Activated naive CD4-positive, alpha-beta T cell treated with anti-CD3 and anti-CD28 coated beads, Interleukin-2, amount 50 U/mL, for 24 hours (primary cell): ENCODE results near the gene NLRC5.
A peak's percentile ranks its signal among the peaks of the same experiment; 100 is the strongest.

Experiments used
- H3K27ac Mint-ChIP-seq: one replicate; pipeline ENCODE4 v1.8.0; 2021; ENCODE audit warnings: mild to moderate bottlenecking, mixed read lengths
- H3K27me3 Mint-ChIP-seq: one replicate; pipeline ENCODE4 v1.8.0; 2021; ENCODE audit warnings: mixed read lengths
- H3K36me3 Mint-ChIP-seq: one replicate; pipeline ENCODE4 v1.8.0; 2021; ENCODE audit warnings: mixed read lengths
- H3K4me1 Mint-ChIP-seq: one replicate; pipeline ENCODE4 v1.8.0; 2021; ENCODE audit warnings: mixed read lengths
- H3K4me3 Mint-ChIP-seq: one replicate; pipeline ENCODE4 v1.8.0; 2021; ENCODE audit warnings: mild to moderate bottlenecking, mixed read lengths
- H3K9me3 Mint-ChIP-seq: one replicate; pipeline ENCODE4 v1.8.0; 2021; ENCODE audit warnings: mixed read lengths

The NLRC5 gene

DNA sequence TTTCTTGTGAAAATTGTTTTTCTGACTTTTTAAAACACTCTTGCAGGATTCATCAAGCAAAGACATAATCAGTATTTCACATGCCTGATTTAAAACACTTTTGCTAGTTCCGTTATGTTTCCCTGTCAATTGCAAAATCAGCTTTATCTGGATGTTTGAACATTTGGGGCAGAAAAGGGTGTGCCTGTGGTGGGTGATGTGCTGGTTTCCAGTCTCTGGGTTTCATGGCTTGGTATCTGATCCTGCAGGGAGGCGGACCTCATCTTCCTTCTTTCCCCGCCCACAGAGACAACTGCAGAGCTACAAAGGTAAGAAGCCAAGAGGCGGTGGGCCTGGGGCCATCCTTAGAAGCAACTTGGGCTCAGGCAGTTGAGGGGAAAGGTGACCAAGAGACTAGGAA lies 41.8 kb downstream of the NLRC5 start:
- Mint-ChIP-seq H3K36me3 (peaks cover 32% of the 10 kb centered on the region), H3K4me3 (no peak overlapping the region), H3K4me1 (peaks cover 59% of the 10 kb centered on the region), H3K9me3 (no peaks in the 10 kb centered on the region), H3K27me3 (no peaks in the 10 kb centered on the region), H3K27ac (peak overlapping the region; percentile 74)

DNA sequence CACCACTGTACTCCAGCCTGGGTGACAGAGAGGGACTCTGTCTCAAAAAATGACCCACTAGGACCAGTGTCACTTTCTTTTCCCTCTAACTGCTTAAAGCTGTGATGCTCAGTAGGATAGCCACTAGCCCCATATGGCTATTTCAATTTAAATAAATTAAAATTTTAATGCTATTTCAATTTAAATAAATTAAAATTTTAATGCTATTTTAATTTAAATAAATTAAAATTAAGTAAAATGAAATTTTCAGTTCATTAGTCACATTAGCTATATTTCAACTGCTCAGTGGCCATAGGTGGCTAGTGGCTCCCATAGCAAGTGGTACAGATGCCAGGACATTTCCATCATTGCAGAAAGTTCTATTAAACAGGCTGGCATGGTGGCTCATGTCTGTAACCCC lies 43.0 kb downstream of the NLRC5 start:
- no peaks in the 10 kb centered on the region for H3K9me3 Mint-ChIP-seq
- H3K27me3 Mint-ChIP-seq, result no peaks in the 10 kb centered on the region
- H3K36me3 Mint-ChIP-seq, result peaks cover 31% of the 10 kb centered on the region
- H3K27ac Mint-ChIP-seq, result no peak overlapping the region
- H3K4me3 Mint-ChIP-seq, result no peak overlapping the region
- H3K4me1 Mint-ChIP-seq, result peaks cover 59% of the 10 kb centered on the region

DNA sequence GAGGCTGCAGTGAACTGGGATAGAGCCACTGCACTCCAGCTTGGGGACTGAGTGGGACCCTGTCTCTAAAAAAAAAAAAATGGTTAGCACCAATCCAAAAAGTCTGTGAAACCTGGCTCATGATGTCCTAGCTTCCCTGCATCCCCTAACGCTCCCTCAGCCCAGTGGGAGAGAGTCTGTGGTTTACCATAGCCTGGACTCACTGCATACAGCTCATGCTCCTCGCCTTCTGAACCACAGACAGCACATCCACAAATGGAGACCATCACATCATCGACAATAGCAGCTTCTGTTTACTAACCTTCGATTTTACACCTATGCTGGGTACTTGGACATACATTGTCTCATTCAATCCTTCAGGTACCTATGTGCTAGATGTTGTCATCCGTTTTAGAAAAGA lies 43.6 kb downstream of the NLRC5 start:
- no peaks in the 10 kb centered on the region for H3K9me3 Mint-ChIP-seq
- H3K27me3 Mint-ChIP-seq, result no peaks in the 10 kb centered on the region
- H3K27ac Mint-ChIP-seq, result peak overlapping the region; percentile 83
- H3K36me3 Mint-ChIP-seq, result peaks cover 30% of the 10 kb centered on the region
- H3K4me3 Mint-ChIP-seq, result no peak overlapping the region
- H3K4me1 Mint-ChIP-seq, result peaks cover 59% of the 10 kb centered on the region

DNA sequence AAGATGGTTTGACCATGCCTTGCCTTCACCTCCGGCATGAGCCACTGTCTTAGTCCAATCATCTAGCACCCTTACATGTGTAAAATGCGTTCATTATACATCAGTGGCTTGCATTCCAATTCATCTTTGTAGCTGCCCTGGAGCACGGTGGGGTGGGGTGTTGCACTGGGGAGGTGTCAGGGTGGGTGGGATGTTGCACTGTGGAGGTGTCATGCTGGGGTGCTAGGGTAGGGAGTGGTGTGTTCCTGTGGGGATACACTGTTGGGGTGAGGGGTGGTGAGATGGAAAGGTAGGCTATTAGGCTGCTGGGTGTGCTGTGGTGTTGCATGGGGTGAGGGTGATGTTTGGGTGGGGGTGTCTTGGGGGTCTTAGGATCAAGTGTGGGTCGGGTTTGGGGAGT lies 47.0 kb downstream of the NLRC5 start:
- H3K4me3 Mint-ChIP-seq, result no peak overlapping the region
- H3K9me3 Mint-ChIP-seq, result no peaks in the 10 kb centered on the region
- H3K27ac Mint-ChIP-seq, result peak overlapping the region; percentile 89
- no peaks in the 10 kb centered on the region for H3K27me3 Mint-ChIP-seq
- H3K36me3 Mint-ChIP-seq, result peaks cover 35% of the 10 kb centered on the region
- H3K4me1 Mint-ChIP-seq, result peaks cover 77% of the 10 kb centered on the region

DNA sequence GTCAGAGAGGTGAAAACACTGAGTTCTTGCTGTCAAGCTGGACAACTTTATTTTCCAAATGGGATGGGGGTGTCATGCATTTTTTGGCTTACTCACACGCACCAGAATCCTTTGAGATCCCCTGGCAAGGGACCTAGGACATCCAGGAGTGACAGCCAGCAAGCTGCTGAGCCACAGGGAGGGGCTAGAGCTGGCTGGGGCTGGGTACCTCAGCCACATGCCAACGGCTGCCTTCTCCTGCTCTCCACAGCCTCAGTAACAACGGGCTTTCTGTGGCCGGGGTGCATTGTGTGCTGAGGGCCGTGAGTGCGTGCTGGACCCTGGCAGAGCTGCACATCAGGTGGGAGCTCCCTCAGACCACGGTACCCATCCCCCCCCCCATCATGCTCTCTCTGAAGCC lies 47.6 kb downstream of the NLRC5 start:
- peak overlapping the region; percentile 89 for H3K27ac Mint-ChIP-seq
- H3K4me3 Mint-ChIP-seq, result no peak overlapping the region
- H3K9me3 Mint-ChIP-seq, result no peaks in the 10 kb centered on the region
- H3K4me1 Mint-ChIP-seq, result peaks cover 77% of the 10 kb centered on the region
- H3K27me3 Mint-ChIP-seq, result no peaks in the 10 kb centered on the region
- H3K36me3 Mint-ChIP-seq, result peaks cover 31% of the 10 kb centered on the region

DNA sequence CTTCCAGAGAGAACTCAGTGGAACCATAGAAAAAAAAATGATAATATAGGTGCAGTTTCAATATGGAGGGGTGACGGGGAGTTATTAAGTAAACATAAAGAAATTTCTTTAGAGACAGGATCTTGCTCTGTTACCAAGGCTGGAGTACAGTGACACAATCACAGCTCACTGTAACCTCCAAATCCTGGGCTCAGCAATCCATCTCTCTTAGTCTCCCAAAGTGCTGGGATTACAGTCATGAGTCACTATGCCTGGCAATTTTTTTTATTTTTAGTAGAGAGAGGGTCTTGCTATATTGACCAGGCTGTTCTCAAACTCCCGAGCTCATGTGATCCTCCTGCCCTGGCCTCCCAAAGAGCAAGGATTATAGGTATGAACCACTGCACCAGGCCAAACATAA lies 48.8 kb downstream of the NLRC5 start:
- no peaks in the 10 kb centered on the region for H3K9me3 Mint-ChIP-seq
- peak overlapping the region; percentile 89 for H3K27ac Mint-ChIP-seq
- H3K4me1 Mint-ChIP-seq, result peaks cover 83% of the 10 kb centered on the region
- peaks cover 29% of the 10 kb centered on the region for H3K36me3 Mint-ChIP-seq
- no peaks in the 10 kb centered on the region for H3K27me3 Mint-ChIP-seq
- H3K4me3 Mint-ChIP-seq, result peak overlapping the region; percentile 26

DNA sequence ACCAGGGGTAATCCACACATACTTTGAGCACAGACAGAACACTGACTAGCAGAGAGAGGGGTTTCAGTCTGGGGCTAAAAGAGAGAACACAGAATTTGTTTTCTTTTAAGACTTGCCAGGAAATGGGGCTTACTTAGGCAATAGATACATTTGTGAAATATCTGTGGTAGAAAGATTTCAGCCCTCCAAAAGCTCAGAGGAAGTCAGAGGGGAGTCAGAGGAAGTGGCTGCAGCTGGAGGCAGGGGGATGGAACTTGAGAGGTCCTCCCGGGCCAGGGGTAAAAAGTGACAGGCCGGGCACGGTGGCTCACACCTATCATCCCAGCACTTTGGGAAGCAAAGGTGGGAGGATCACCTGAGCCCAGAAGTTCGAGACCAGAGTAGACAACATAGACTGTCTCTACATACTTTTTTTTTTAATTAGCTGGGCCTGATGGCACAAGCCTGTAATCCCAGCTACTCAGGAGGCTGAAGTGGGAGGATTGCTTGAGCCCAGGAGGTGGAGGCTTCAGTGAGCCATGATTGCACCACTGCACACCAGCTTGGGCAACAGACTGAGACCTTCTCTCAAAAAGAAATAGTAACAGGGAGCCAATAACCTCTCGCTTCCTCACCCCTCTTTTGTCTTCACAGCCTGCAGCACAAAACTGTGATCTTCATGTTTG lies 49.9 kb downstream of the NLRC5 start:
- H3K4me3 Mint-ChIP-seq, result peak overlapping the region; percentile 70
- H3K9me3 Mint-ChIP-seq, result no peaks in the 10 kb centered on the region
- peaks cover 88% of the 10 kb centered on the region for H3K4me1 Mint-ChIP-seq
- no peaks in the 10 kb centered on the region for H3K27me3 Mint-ChIP-seq
- H3K27ac Mint-ChIP-seq, result peak overlapping the region; percentile 97
- H3K36me3 Mint-ChIP-seq, result peaks cover 29% of the 10 kb centered on the region

DNA sequence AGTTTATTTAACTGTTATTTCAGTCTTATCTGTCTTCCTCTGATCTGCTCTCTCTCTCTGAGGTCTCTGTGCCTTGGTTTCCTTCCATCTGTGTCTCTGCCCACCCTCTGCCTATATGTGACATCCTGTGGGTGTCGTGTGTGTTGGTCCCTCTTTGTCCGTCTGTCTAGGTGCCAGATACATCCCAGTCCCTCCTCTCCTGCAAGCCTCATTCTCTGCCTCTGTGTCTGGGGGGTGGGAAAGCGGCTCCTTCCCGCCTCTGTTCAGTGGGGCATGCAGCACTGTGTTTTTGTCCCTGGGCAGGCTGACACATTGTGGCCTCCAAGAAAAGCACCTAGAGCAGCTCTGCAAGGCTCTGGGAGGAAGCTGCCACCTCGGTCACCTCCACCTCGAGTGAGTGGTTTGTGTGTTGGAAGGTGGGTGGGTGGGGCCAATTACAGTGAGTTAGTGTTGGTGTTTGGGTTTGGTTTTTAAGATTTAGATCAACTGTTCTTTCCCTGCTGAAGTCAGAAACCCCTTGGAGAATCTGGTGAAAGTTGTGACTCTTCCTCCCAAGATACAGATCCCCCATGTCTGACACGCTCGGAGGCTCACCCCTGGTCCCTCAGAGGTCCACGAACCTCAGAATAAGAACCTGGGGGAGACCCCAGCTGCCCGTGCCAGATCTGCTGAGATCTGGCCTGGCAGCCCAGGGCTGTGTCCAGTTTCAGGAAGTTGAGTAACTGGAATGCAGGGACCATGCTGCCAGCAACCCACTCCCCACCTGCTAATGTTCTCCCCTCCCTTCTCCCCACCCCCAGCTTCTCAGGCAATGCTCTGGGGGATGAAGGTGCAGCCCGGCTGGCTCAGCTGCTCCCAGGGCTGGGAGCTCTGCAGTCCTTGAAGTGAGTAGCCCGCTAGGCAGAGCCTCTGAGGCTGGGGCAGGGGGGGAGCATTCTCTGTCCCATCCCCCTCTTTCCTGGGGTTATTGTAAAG lies 52.1 kb downstream of the NLRC5 start:
- H3K27me3 Mint-ChIP-seq, result no peaks in the 10 kb centered on the region
- peak overlapping the region; percentile 100 for H3K27ac Mint-ChIP-seq
- no peaks in the 10 kb centered on the region for H3K9me3 Mint-ChIP-seq
- peaks cover 20% of the 10 kb centered on the region for H3K36me3 Mint-ChIP-seq
- peaks cover 81% of the 10 kb centered on the region for H3K4me1 Mint-ChIP-seq
- H3K4me3 Mint-ChIP-seq, result peak overlapping the region; percentile 86

DNA sequence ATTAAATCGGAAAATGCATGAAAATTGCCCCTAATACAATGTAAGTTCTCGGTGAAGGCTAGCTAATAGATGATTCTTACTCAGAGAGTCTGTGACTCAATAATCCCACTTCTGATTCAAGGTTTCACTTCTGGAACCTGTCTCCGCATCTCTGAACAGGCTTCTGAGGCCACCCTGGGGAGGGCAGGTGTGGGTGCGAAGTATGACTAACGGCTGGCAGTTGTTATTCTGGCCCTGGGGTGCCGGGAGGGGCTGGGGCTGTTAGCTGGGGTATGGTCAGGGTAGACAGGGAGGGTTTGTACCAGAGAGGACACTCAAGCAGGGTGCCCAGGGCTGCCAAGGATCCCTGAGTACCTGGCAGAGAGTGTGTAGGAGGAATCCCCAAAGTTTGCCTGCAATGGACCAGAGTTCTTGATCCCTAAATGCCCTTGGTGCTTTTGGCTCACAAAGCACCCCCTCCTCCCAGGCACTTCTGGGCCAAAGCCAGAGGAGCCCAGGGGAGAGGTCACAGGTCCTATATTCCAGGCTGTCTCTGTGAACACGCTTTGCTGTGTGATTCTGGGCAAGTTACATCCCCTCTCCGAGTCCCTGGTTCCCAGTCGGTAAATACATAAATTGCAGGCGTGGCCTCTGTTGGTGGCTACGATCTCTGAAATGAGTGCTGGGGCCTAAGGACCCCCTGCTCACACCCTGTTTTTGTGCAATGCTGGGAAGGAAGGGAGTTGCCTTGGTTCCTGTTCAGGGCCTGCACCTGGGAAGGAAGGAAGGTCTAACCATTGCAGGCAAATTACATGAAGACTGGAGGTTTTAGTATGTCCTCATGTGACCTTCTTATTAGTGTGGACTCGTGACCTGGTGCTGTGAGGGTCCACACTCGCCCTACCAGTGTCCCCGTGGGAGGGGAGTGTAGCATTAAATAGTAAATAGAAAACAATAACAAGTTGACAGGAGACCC lies 53.1 kb downstream of the NLRC5 start:
- peaks cover 72% of the 10 kb centered on the region for H3K4me1 Mint-ChIP-seq
- peak overlapping the region; percentile 100 for H3K27ac Mint-ChIP-seq
- H3K9me3 Mint-ChIP-seq, result no peaks in the 10 kb centered on the region
- no peaks in the 10 kb centered on the region for H3K27me3 Mint-ChIP-seq
- H3K4me3 Mint-ChIP-seq, result peak overlapping the region; percentile 86
- H3K36me3 Mint-ChIP-seq, result peaks cover 18% of the 10 kb centered on the region

DNA sequence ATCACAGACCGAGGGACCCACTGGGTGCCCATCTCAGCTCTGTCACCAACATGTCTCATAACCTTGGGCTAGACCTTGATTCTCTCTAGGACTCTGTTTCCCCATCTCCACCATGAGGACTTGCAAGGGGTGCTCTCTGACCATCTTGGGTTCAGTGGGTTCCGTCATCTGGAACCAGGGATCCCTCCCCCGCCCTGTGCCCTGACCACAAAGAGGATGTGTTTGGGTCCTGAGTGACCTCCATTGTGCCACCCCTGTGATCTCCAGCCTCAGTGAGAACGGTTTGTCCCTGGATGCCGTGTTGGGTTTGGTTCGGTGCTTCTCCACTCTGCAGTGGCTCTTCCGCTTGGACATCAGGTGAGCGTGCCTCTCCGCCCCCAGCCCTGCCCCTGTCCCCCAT lies 53.9 kb downstream of the NLRC5 start:
- H3K27me3 Mint-ChIP-seq, result no peaks in the 10 kb centered on the region
- H3K4me1 Mint-ChIP-seq, result peaks cover 69% of the 10 kb centered on the region
- peak overlapping the region; percentile 100 for H3K27ac Mint-ChIP-seq
- no peaks in the 10 kb centered on the region for H3K9me3 Mint-ChIP-seq
- H3K36me3 Mint-ChIP-seq, result peaks cover 21% of the 10 kb centered on the region
- H3K4me3 Mint-ChIP-seq, result no peak overlapping the region

DNA sequence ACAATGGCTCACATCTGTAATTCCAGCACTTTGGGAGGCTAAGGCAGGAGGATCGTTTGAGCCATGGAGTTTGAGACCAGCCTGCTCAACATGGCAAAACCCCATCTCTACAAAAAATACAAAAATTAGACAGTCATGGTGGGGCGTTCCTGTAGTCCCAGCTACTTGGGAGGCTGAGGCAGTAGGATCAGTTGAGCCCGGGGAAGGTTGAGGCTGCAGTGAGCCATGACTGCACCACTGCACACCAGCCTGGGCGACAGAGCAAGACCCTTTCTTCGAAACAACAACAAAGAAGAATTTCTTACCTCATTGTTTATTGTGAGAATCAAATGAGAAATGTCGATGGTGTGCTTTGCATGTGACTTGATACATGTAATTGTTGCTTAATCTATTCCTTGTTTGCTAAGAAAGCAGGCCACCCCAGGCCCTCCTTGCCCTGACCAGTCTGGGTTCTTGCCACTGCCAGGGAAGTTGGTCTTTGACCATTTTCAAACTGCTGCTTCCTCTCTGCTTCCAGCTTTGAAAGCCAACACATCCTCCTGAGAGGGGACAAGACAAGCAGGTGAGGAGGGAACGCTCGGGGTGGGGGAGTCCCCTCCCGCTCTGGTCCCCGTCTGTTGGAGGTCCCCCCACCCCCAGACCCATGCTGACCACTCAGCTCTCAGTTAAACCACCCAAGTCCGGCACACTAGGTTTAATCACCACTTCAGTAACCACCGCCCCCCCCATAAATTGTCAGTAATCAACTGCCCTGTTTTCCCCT lies 55.8 kb downstream of the NLRC5 start:
- Mint-ChIP-seq H3K36me3 (peaks cover 16% of the 10 kb centered on the region), H3K9me3 (no peaks in the 10 kb centered on the region), H3K27me3 (no peaks in the 10 kb centered on the region), H3K4me3 (no peak overlapping the region), H3K27ac (peak overlapping the region; percentile 100), H3K4me1 (peaks cover 55% of the 10 kb centered on the region)

DNA sequence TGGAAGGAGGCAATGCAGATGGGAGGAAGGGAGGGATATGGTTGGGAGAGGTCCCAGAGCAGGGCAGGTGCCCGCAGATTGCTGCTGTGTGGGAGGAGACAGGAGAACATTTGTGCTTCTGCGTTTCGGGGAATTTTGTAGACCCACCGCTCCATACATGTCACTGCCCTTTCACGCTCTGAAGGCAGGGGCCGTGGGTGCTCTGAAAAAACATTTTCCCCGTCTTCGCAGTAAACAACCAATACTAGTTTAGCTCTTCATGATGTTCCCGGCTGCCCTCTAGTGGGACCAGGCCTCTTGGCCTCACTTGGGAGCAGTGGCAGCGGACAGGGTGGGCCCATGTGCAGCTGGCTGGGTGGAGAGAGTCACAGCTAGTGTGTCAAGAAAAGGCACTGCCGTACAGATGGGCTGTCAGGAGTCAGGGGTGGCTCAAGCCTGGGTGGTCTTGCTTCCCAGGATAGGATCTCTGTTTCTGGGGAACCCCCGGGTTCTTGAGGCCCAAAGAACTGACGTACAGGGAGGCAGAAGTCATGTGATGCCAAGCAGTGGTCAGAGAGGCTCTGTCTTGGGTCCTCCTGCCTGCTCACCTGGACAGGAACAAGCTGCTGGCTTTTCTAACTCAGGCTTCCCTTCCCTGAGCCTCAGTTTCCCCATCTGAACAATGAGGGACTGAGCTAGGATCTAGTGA lies 56.5 kb downstream of the NLRC5 start:
- peaks cover 49% of the 10 kb centered on the region for H3K4me1 Mint-ChIP-seq
- peak overlapping the region; percentile 91 for H3K27ac Mint-ChIP-seq
- H3K9me3 Mint-ChIP-seq, result no peaks in the 10 kb centered on the region
- no peaks in the 10 kb centered on the region for H3K27me3 Mint-ChIP-seq
- no peak overlapping the region for H3K4me3 Mint-ChIP-seq
- H3K36me3 Mint-ChIP-seq, result peaks cover 14% of the 10 kb centered on the region

DNA sequence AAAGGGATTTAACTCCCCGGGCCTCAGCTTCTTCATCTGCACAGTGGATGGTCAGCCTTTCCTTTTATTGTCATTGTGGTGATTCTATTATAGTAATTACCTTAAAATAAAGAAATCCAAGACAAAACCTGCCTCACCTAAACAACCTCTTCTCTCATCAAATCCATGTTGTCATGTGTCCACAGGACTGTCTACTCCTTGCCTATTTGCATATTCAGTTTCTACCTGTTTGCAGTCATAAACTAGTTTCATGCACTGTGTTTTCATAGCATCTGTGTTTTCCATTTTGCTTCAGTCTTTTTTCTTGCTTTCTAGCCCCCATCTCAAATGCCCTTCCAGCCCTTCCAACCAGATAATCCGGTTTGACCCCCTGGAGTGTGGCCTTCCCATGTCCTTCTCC lies 58.7 kb downstream of the NLRC5 start:
- Mint-ChIP-seq H3K36me3 (peaks cover 14% of the 10 kb centered on the region), H3K4me3 (no peak overlapping the region)

DNA sequence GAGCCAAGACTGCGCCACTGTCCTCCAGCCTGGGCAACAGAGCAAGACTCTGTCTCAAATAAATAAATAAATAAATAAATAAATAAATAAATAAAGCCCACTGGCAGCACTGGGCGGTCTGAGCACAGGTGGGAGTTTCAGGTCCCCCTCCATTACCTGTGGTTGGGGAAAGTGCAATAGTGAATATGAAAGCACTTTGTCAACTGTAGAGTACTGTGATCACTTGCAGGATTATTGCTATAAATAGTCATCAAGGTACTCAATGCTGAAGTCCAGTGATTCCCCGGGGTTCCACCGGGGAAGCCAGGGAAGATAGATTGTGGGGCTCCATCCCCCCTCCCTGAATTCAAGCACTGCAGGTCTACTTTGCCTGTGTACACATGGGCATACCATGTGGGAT lies 60.3 kb downstream of the NLRC5 start:
- no peak overlapping the region for H3K4me3 Mint-ChIP-seq
- H3K27ac Mint-ChIP-seq, result peak overlapping the region; percentile 30
- no peaks in the 10 kb centered on the region for H3K9me3 Mint-ChIP-seq
- H3K4me1 Mint-ChIP-seq, result peaks cover 39% of the 10 kb centered on the region
- peaks cover 21% of the 10 kb centered on the region for H3K36me3 Mint-ChIP-seq
- no peaks in the 10 kb centered on the region for H3K27me3 Mint-ChIP-seq

More for the DNA sequence above, 58.7 kb downstream of the NLRC5 start:
- H3K27me3 Mint-ChIP-seq, result no peaks in the 10 kb centered on the region
- H3K27ac Mint-ChIP-seq, result peak overlapping the region; percentile 80
- peaks cover 47% of the 10 kb centered on the region for H3K4me1 Mint-ChIP-seq
- H3K9me3 Mint-ChIP-seq, result no peaks in the 10 kb centered on the region
